Right lobe of liver (tissue), 6 donors: ENCODE measurements around the gene DDX4. TPM values are rescaled to one million over a fixed set of nuclear protein-coding genes. Genes with fewer than 3 reads are reported as not detected.

ENCODE experiments used
- ATAC-seq, 4 donors: fragments of 200-7000 bp; cut with Tn5 transposase; one replicate each; pipeline ENCODE4 v1.9.1; 2020; ENCODE audit warnings: mild to moderate bottlenecking in 4 of 4, moderate library complexity in 4 of 4
- DNase-seq, 3 donors: peaks; one replicate each; pipeline ENCODE4 v3.0.0-alpha.2; 2020
- H3K27ac ChIP-seq, 3 donors: fragments of 200-600 bp; one replicate each; pipeline ENCODE4 v1.8.0; 2022
- H3K27me3 ChIP-seq, 2 donors: fragments of 200-600 bp; one replicate each; pipeline ENCODE4 v1.8.0; 2022
- H3K36me3 ChIP-seq, 4 donors: fragments of 200-600 bp; sonication (generic) in 1 of 4; one replicate each; pipeline versions ENCODE4 v1.5.1 to v1.8.0; 2017 to 2022; ENCODE audit warnings: control low read depth in 1 of 4
- H3K4me1 ChIP-seq, 4 donors: fragments of 200-600 bp; sonication (generic) in 1 of 4; one replicate each; pipeline versions ENCODE4 v1.5.1 to v1.8.0; 2017 to 2022; ENCODE audit warnings: control low read depth in 1 of 4
- H3K4me3 ChIP-seq, 3 donors: fragments of 200-600 bp; one replicate each; pipeline ENCODE4 v1.8.0; 2022
- H3K9me3 ChIP-seq, 4 donors: fragments of 200-600 bp; sonication (generic) in 1 of 4; one replicate each; pipeline versions ENCODE4 v1.5.1 to v1.8.0; 2017 to 2022; ENCODE audit warnings: control low read depth in 1 of 4
- CTCF ChIP-seq, 4 donors: fragments of 200-600 bp in 3 of 4; fragments of 450-650 bp in 1 of 4; IDR thresholded peaks; one replicate each; pipeline versions ENCODE4 v1.5.1 to v1.8.0; 2016 to 2022; ENCODE audit warnings: antibody characterized with exemption in 4 of 4, mild to moderate bottlenecking in 2 of 4
- POLR2A ChIP-seq: fragments of 450-650 bp; IDR thresholded peaks from one replicate; pipeline ENCODE4 v1.6.1; 2017; ENCODE audit warnings: antibody characterized with exemption, mild to moderate bottlenecking
- WGBS: methylation state at CpG from one replicate; pipeline ENCODE4 v1.1.6; 2018; ENCODE audit warnings: low coverage, low lambda C conversion rate; ENCODE audit not compliant: insufficient coverage; ENCODE audit errors: missing lambda C conversion rate; 5-methylcytosine and 5-hydroxymethylcytosine counted together
- intact Hi-C, 2 donors: fragments of 100-400 bp; cut with DNase I; formaldehyde crosslinking; loops; one replicate each; pipeline versions ENCODE4 v1.11.2 to v1.14.1; 2022
- total RNA-seq, 6 experiments: library from RNA; depleted of rRNA in 2 of 6; stranded (reverse); fragments of >200 nt in 2 of 6; fragmentation: NEBNext Ultra II Directional in 3 of 6; extraction: Animal tissue kit (Norgen Biotek cat#: 25700) in 3 of 6; gene quantifications; one replicate each; pipeline versions ENCODE4 v1.1.0 to v1.2.4, GENCODE V29; 2016 to 2023
- donor health status: DM: no; HTN: yes; CAD: no.
- donor health status: DM: no; HTN: no; CAD: no.
- donor health status: DM: no; HTN: no; CAD: no.
- donor health status: DM: no; HTN: yes; CAD: no.
- donor health status: DM: no; HTN: yes; CAD: no.

DDX4 gene
- total RNA-seq, 6 experiments from 2014 or later, result not detected

DNA sequence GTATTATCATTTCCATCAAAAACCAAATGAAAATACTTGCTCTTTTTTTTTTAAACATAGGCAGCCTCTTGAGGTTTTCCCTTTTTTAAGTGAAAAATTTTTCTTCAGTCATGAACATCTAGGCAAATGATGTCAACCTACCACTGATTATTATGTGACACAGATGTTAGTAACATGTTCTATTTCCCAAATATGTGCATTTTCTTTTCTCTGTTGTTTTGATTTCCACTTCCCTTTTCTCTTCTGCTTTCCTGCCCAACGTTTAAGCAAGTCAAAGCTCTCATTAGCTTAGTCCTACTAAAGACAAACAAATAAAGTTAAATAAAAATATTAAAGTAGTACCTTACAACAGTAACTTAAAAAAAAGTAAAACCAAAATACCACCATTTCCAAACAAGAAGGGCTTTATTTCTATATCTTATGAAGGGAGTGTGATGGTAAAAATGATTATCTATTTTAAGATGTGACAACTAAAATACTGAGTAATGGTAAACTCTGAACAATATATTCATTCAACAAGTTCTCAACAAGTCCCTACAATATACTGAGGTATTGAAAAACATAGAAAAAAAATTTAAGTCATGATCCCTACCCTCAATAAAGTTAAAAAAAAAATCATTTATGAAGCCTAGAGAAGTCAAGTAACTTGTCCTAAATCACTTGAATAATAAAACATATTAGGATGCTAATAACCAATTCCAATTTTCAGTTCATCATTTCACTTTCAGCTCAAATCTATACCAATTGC lies 35.1 kb upstream of the DDX4 start:
- intact Hi-C loops, result loop anchor here in 1 of 2 donors (10.0 kb wide), 1 partner anchor 368 kb away; no protein-coding TSS in a partner anchor
- H3K27ac ChIP-seq, result no peak overlapping the region
- no peak overlapping the region for H3K4me3 ChIP-seq
- WGBS, result 33% methylated on average over 1 of the region's 1 CpG
- no peaks in the 10 kb centered on the region for H3K9me3 ChIP-seq
- DNase-seq, result no peak
- no peaks in the 10 kb centered on the region for H3K4me1 ChIP-seq
- H3K27me3 ChIP-seq, result no peaks in the 10 kb centered on the region
- TF ChIP-seq POLR2A (no peak), CTCF (IDR thresholded peaks at IDR 0.05) (no peak)
- no peaks in the 10 kb centered on the region for H3K36me3 ChIP-seq
- no peak for ATAC-seq

DNA sequence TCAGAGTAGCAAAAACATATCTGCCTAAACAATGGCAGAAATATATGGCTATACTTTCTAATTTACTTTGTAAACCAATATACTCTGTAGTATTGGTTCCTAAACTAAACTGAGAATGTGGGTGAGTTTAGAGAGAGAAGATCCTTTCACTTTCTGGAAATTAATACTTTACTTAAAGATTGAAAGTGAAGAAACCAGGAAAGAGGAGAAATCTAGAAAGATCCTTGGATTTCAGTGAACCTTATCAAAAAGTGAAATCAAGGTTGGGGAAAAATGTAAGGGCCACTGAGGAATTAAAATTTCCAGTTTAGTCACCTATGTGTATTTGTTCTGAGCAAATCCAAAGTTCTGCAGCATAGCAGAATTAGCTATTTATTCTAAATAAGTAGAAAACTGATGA lies 31.6 kb upstream of the DDX4 start:
- no peak overlapping the region for H3K27ac ChIP-seq
- intact Hi-C loops, result loop anchor here in 1 of 2 donors (10.0 kb wide), 1 partner anchor 371 kb away; no protein-coding TSS in a partner anchor

GRCh38 chr5:55708732-55709131 lies 29.1 kb upstream of the DDX4 start:
- TF ChIP-seq CTCF (IDR thresholded peaks at IDR 0.05) (no peak), POLR2A (no peak)
- Histone ChIP-seq H3K27ac (no peak overlapping the region), H3K4me3 (no peak overlapping the region), H3K27me3 (no peaks in the 10 kb centered on the region), H3K9me3 (no peaks in the 10 kb centered on the region), H3K4me1 (peaks cover 0 to 5% (median 3%) of the 10 kb centered on the region in 4 donors), H3K36me3 (no peaks in the 10 kb centered on the region)
- intact Hi-C loops, result loop anchor here in 1 of 2 donors (10.0 kb wide), 1 partner anchor 374 kb away; no protein-coding TSS in a partner anchor
- no peak for ATAC-seq
- DNase-seq, result no peak

More for the DNA sequence above, 31.6 kb upstream of the DDX4 start:
- no peak for TF ChIP-seq CTCF (IDR thresholded peaks at IDR 0.05)
- no peak for TF ChIP-seq POLR2A
- Histone ChIP-seq H3K36me3 (no peaks in the 10 kb centered on the region), H3K27me3 (no peaks in the 10 kb centered on the region), H3K9me3 (no peaks in the 10 kb centered on the region), H3K4me3 (no peak overlapping the region), H3K4me1 (peaks cover 0 to 2% (median under 1%) of the 10 kb centered on the region in 4 donors)
- ATAC-seq, result no peak
- no peak for DNase-seq

GRCh38 chr5:55711507-55712022 lies 26.3 kb upstream of the DDX4 start:
- ATAC-seq (no peak), DNase-seq (no peak)
- Histone ChIP-seq H3K4me1 (peaks cover 0 to 5% (median 3%) of the 10 kb centered on the region in 4 donors), H3K4me3 (peak overlapping the region; percentile 64 to 96 (median 82)), H3K36me3 (no peaks in the 10 kb centered on the region), H3K9me3 (no peaks in the 10 kb centered on the region), H3K27ac (peak overlapping the region; percentile 26 to 34 (median 32)), H3K27me3 (no peaks in the 10 kb centered on the region)
- intact Hi-C loops, result no loop called here
- WGBS, result 1% methylated on average over 13 of the region's 18 CpGs
- TF ChIP-seq POLR2A (no peak), CTCF (IDR thresholded peaks at IDR 0.05) (no peak)
